Activated B cell treated with CpG ODN at 0.5 μM for 24 hours (primary cell): ENCODE results near the gene CDK19. TPM values are rescaled to one million over a fixed set of nuclear protein-coding genes. Genes with fewer than 3 reads are reported as not detected.

Source experiments
- ATAC-seq: fragments of 200-7000 bp; cut with Tn5 transposase; one replicate; pipeline ENCODE4 v1.10.0; 2021; ENCODE audit warnings: low read depth, mild to moderate bottlenecking, moderate library complexity
- CTCF ChIA-PET: fragments of 350-600 bp; sonication (Branson Sonifier 250); formaldehyde crosslinking; loops from one replicate; lab custom pipeline; 2021; ENCODE audit warnings: antibody characterized with exemption; lab: Charles Lee
- POLR2A ChIA-PET: fragments of 350-600 bp; sonication (Branson Sonifier 250); formaldehyde crosslinking; loops from one replicate; lab custom pipeline; 2021; ENCODE audit warnings: antibody characterized with exemption; lab: Charles Lee
- DNase-seq: peaks from one replicate; pipeline ENCODE4 v3.0.0; 2022
- H3K27ac Mint-ChIP-seq: one replicate; pipeline ENCODE4 v1.8.0; 2020; ENCODE audit warnings: mixed read lengths
- H3K27me3 Mint-ChIP-seq: one replicate; pipeline ENCODE4 v1.8.0; 2021; ENCODE audit warnings: mixed read lengths
- H3K36me3 Mint-ChIP-seq: one replicate; pipeline ENCODE4 v1.8.0; 2021; ENCODE audit warnings: low read depth, mixed read lengths
- H3K4me1 Mint-ChIP-seq: one replicate; pipeline ENCODE4 v1.8.0; 2021; ENCODE audit warnings: mixed read lengths
- H3K4me3 Mint-ChIP-seq: one replicate; pipeline ENCODE4 v1.8.0; 2020; ENCODE audit warnings: mild to moderate bottlenecking, mixed read lengths
- H3K9me3 Mint-ChIP-seq: one replicate; pipeline ENCODE4 v1.8.0; 2020; ENCODE audit warnings: mixed read lengths
- intact Hi-C: fragments of 100-400 bp; cut with micrococcal nuclease; formaldehyde crosslinking; loops from one replicate; pipeline ENCODE4 v1.15.1; 2024
- total RNA-seq: library from RNA; stranded (reverse); gene quantifications from 2 replicates; pipeline ENCODE4 v1.2.3, GENCODE V29; 2022
- TF ChIP-seq, protein P1 (sequence below): fragments of 200-600 bp; IDR thresholded peaks from one replicate; pipeline ENCODE4 v1.8.0; 2022; ENCODE audit warnings: antibody characterized with exemption, mild to moderate bottlenecking

The CDK19 gene
- total RNA-seq, 1 donor from 2014 or later, result 31.1 TPM

DNA sequence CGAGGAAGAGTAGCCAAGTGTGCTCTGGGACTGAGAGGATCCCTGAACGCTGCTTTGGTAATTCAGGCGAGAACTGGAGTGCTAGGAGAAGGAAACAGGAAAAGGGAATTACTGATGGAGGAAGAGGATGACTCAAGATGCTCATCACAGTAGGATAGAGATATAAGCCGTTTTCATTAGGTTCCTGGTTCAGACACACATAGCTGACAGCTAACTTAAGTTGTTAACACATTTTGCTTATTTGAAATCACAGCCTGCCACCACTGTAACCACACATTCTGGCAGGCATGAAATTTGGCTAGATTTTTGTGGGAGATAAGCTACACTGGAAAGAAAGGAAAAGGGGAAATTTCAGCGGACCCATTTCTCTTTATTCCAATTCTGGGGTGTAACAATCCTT lies 200.7 kb downstream of the CDK19 start:
- H3K27me3 Mint-ChIP-seq, result no peaks in the 10 kb centered on the region
- peaks cover 64% of the 10 kb centered on the region for H3K36me3 Mint-ChIP-seq
- H3K9me3 Mint-ChIP-seq, result no peaks in the 10 kb centered on the region
- CTCF ChIA-PET, result no interaction called here
- no peak overlapping the region for H3K27ac Mint-ChIP-seq
- TF ChIP-seq, protein P1, sequence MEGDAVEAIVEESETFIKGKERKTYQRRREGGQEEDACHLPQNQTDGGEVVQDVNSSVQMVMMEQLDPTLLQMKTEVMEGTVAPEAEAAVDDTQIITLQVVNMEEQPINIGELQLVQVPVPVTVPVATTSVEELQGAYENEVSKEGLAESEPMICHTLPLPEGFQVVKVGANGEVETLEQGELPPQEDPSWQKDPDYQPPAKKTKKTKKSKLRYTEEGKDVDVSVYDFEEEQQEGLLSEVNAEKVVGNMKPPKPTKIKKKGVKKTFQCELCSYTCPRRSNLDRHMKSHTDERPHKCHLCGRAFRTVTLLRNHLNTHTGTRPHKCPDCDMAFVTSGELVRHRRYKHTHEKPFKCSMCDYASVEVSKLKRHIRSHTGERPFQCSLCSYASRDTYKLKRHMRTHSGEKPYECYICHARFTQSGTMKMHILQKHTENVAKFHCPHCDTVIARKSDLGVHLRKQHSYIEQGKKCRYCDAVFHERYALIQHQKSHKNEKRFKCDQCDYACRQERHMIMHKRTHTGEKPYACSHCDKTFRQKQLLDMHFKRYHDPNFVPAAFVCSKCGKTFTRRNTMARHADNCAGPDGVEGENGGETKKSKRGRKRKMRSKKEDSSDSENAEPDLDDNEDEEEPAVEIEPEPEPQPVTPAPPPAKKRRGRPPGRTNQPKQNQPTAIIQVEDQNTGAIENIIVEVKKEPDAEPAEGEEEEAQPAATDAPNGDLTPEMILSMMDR, result no peak
- H3K4me1 Mint-ChIP-seq, result peaks cover 11% of the 10 kb centered on the region
- DNase-seq (no peak), ATAC-seq (no peak)
- POLR2A ChIA-PET, result no interaction called here
- H3K4me3 Mint-ChIP-seq, result no peak overlapping the region
- intact Hi-C loops, result no loop called here

DNA sequence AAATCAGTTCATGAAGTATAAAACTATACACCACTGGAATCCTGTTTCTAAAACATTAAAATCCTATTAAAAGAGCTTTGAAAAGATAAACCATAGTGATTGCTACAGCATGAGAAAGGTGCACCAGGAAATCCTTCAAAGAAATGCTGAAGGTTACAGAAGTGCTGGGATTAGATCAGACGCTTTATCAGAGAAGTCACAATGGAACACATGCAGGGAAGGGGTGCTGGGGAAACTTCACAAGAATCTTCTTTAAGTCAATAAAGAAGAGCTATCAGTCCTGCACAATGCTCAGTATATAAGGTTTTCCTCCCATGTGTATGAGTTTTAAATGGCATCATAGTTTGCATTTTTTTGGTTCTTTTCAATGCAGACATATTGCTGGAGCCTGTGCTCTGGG lies 201.2 kb downstream of the CDK19 start:
- no peaks in the 10 kb centered on the region for H3K9me3 Mint-ChIP-seq
- TF ChIP-seq, protein P1, result no peak
- DNase-seq (no peak), ATAC-seq (no peak)
- ChIA-PET CTCF (interaction anchor here (1.4 kb wide), 1 partner anchor 9 kb away, joined by 3 read pairs; no protein-coding TSS in a partner anchor), POLR2A (no interaction called here)
- intact Hi-C loops, result no loop called here
- H3K4me1 Mint-ChIP-seq, result peaks cover 11% of the 10 kb centered on the region
- H3K27me3 Mint-ChIP-seq, result no peaks in the 10 kb centered on the region
- peaks cover 62% of the 10 kb centered on the region for H3K36me3 Mint-ChIP-seq
- H3K4me3 Mint-ChIP-seq, result no peak overlapping the region
- no peak overlapping the region for H3K27ac Mint-ChIP-seq

DNA sequence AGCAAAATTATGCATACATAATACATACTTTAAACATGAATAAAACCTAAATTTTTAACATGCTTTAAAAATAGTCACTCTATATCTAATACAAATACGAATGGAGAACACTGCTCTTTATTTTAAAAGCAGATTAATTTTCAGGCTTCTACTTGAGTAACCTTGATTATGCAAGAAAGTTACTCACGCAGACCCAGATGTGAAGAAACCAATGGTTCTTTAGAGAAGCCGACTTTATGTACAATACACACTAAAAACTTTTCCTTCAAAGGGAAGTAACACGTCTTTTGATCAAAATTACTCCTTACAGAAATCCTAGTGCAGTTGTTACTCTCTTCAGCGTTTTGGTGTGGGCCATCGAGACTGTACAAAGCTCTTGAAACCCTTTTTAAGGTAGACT lies 201.9 kb downstream of the CDK19 start:
- intact Hi-C loops, result no loop called here
- Mint-ChIP-seq H3K9me3 (no peaks in the 10 kb centered on the region), H3K36me3 (peaks cover 57% of the 10 kb centered on the region), H3K27me3 (no peaks in the 10 kb centered on the region), H3K4me3 (no peak overlapping the region), H3K27ac (no peak overlapping the region), H3K4me1 (peaks cover 9% of the 10 kb centered on the region)
- CTCF ChIA-PET, result interaction anchor here (1.4 kb wide), 1 partner anchor 10 kb away, joined by 3 read pairs; no protein-coding TSS in a partner anchor
- TF ChIP-seq, protein P1, result no peak
- DNase-seq (no peak), ATAC-seq (no peak)
- POLR2A ChIA-PET, result no interaction called here

DNA sequence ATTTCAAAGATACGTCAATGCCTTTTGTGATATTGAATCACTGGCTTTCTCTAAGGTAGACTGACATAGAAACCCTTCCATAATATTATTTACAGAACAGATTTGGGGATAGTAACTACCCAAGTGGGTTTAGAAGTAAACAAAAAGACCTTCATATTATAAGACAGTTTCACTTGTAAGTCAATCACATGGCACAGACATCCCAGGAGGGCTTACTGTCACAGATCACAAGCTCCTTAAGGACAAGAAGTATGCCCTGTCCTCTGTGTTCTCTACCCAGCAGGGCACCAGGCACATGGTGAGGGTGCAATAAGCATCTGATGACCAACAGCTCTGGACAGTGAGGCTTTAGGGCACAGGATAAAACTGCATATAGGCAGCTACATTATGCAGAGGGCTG lies 203.0 kb downstream of the CDK19 start:
- Mint-ChIP-seq H3K36me3 (peaks cover 52% of the 10 kb centered on the region), H3K9me3 (no peaks in the 10 kb centered on the region), H3K27ac (no peak overlapping the region), H3K27me3 (no peaks in the 10 kb centered on the region), H3K4me3 (no peak overlapping the region), H3K4me1 (peaks cover 6% of the 10 kb centered on the region)
- ChIA-PET CTCF (no interaction called here), POLR2A (no interaction called here)
- intact Hi-C loops, result no loop called here
- TF ChIP-seq, protein P1, result no peak
- DNase-seq (no peak), ATAC-seq (no peak)

DNA sequence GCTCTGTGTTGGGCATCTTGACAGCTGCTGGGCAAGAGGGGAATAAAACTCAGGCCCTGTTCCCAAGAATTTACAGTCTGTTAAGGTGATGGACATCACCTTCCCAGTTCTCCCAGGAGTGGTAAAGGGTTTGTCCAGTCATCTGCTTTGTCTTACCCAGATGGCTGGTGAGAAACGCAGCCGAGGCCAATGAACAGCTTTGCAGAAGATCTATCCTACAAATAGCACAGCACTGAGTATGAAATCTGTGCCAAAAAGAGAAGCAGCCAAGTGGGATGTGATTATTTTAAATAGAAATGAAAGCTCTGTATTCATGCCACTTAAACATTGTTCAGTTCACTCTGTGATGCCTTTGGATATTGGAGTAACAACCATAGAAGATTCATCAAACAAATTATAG lies 206.2 kb downstream of the CDK19 start:
- no peaks in the 10 kb centered on the region for H3K27me3 Mint-ChIP-seq
- H3K4me1 Mint-ChIP-seq, result no peaks in the 10 kb centered on the region
- peaks cover 25% of the 10 kb centered on the region for H3K36me3 Mint-ChIP-seq
- no peaks in the 10 kb centered on the region for H3K9me3 Mint-ChIP-seq
- no peak overlapping the region for H3K4me3 Mint-ChIP-seq
- no peak overlapping the region for H3K27ac Mint-ChIP-seq
- ATAC-seq, result no peak
- TF ChIP-seq, protein P1, result no peak
- DNase-seq, result no peak
- ChIA-PET CTCF (no interaction called here), POLR2A (no interaction called here)
- intact Hi-C loops, result no loop called here
